WI38 (cell line): ENCODE data around the gene RFX2.
"Not testable (repeated sequence)": the region's sequence is repeated elsewhere in the genome, so short reads cannot be mapped to it uniquely, and the experiment has no call there.

Experiments used
- H3K4me3 ChIP-seq: 2 replicates; pipeline ENCODE4 v1.5.1; 2011; ENCODE audit warnings: low read depth, mild to moderate bottlenecking, control low read depth, low read length
- CTCF ChIP-seq: IDR thresholded peaks from 2 replicates; pipeline ENCODE4 v1.5.1; 2012; ENCODE audit warnings: low read depth, mild to moderate bottlenecking, control low read depth, low read length

The RFX2 gene

GRCh38 chr19:6116749-6117430 is 6.6 kb upstream of the RFX2 start:
- no peak overlapping the region for H3K4me3 ChIP-seq
- TF ChIP-seq CTCF: no peak

- TF ChIP-seq CTCF: no peak
- H3K4me3 ChIP-seq: no peak overlapping the region
Measured at GRCh38 chr19:6115992-6116391, 5.7 kb upstream of the RFX2 start.

GRCh38 chr19:6113616-6114188 is 3.4 kb upstream of the RFX2 start:
- no peak for TF ChIP-seq CTCF
- no peak overlapping the region for H3K4me3 ChIP-seq

GRCh38 chr19:6109947-6110346 is 353 bp downstream of the RFX2 start:
- peak overlapping the region; percentile 54 for H3K4me3 ChIP-seq
- TF ChIP-seq CTCF: no peak

GRCh38 chr19:6108721-6109633 is 1.3 kb downstream of the RFX2 start:
- peak overlapping the region; percentile 54 for H3K4me3 ChIP-seq
- TF ChIP-seq CTCF: no peak

GRCh38 chr19:6106643-6107294 is 3.5 kb downstream of the RFX2 start:
- H3K4me3 ChIP-seq: not testable (repeated sequence)

GRCh38 chr19:6105444-6105843 is 4.9 kb downstream of the RFX2 start:
- H3K4me3 ChIP-seq: no peak overlapping the region
- no peak for TF ChIP-seq CTCF
